Epidermal melanocyte (primary cell): ENCODE data around the gene ACOX1.

Experiments
- DNase-seq: peaks from one replicate; pipeline ENCODE4 v3.0.0; 2011; ENCODE audit warnings: low spot score; ENCODE audit not compliant: insufficient read length

The ACOX1 gene

GRCh38 chr17:75978938-75979704 lies at the start of gene ACOX1, which contains the start of gene TEN1:
ACOX1 (minus strand) TSS chr17:75979166; CDS start chr17:75979073, 93 bp downstream.
TEN1 (plus strand) TSS chr17:75979240; CDS start chr17:75986193, 6,953 bp downstream.
- DNase-seq, result peak; percentile 59

GRCh38 chr17:76027159-76027839 lies 48.3 kb upstream of the ACOX1 start, which contains the start of gene EVPL:
EVPL (minus strand) TSS chr17:76027306; CDS start chr17:76027198, 108 bp downstream.
- no peak for DNase-seq

GRCh38 chr17:76026714-76027158 lies 47.8 kb upstream of the ACOX1 start:
- no peak for DNase-seq

DNA sequence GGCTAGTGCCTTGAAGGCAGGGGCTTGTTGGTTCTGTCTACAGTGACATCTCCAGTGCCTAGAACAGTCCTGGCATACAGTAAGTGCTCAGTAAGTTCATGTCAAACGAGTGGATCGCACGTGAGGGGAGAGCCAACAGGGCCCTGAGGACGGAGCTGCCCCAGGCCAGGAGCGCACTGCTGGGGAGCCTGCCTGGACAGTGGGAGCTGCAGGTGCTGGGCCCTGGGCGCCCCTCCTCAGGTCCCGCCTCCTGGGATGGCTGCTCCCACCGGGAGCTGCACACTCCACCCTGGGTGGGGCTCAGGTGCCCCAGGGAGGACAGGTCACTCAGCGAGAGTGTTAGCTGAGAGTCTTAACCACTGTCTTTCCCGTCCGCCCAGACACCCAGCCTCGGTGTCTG lies 46.3 kb upstream of the ACOX1 start:
- no peak for DNase-seq

GRCh38 chr17:76024353-76024752 lies 45.4 kb upstream of the ACOX1 start:
- DNase-seq, result no peak

DNA sequence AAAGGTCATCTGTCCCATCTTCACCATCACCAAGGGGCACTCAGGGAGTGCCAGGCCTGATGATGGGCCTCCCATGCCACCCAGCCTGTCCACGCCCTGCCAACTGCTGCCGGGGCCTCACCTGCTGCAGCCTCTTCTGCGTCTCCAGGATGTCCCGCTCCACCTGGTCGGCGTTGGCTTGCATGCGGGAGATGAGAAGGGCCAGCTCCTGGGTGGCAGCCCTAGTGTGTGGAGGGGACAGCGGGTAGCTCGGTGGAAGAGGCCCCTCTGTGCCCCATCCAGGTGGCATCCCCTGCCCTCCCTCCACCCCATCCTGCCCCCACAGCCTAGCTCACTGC lies 44.9 kb upstream of the ACOX1 start:
- no peak for DNase-seq

DNA sequence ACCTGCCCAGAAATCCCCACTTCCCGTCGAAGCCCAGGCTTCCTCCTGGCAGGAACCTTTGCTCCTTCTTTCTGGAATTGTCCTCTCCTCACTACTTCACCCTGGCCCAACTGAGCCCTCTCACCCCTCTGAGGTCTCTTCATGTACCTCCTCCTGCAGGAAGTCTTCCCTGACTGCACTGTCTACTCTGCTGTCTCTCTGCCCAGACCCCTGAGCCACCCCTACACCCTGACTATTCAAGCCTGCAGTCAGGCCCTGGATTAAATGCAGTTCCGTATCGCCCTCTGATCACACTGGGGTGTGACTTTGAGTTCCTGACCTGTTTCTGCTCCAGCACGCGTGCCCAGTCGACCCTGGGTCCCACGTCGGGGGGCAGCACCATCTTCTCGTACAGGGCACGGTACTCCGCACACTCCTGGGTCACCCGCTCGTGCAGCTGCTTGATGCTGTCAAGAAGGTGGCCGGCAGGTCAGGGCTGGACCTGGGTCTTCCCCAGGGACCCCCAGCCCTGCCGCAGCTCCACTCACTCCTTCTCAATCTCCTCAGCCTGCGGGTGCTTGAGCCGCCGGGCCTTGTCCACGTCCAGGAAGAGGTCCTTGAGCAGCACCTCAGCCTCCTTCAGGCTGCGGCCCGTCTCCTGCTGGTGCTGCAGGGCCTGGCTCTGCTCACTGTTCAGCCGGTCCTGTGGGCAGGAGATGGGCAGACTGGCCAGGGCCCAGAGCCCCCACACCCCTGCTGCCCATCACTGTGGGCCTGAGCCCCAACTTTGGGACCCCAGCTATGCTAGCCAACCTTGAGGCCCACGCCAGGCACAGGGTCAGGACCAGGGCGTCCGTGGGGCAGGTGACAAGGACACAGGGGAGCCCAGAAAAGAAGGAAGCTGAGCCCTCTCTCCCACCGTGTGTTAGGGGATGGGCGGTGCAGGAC lies 44.3 kb upstream of the ACOX1 start:
- DNase-seq, result no peak

DNA sequence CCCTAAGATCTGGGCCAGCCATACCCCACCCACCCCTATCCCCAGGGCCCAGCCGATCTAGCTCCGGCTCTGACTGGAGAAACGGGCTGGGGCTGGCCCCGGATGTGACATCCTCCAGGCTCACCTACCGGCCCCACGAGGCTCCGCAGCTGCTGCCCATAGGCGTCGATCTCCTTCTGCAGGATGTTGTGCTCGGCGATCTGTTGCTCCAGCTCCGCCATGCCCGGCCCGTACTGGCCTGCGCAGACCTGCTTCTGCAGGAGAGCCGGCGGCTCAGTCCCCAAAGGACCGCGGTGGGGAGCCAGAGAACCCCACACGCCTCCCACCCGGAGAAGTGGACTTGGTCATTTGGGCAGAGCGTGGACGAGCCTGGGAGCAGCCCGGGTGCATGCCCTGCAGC lies 43.3 kb upstream of the ACOX1 start:
- DNase-seq, result no peak

GRCh38 chr17:76019833-76020467 lies 41.0 kb upstream of the ACOX1 start:
- no peak for DNase-seq

- no peak for DNase-seq
Observed at GRCh38 chr17:76018801-76019200, 39.8 kb upstream of the ACOX1 start.

- no peak for DNase-seq
Observed at GRCh38 chr17:76018340-76018680, 39.3 kb upstream of the ACOX1 start.

DNA sequence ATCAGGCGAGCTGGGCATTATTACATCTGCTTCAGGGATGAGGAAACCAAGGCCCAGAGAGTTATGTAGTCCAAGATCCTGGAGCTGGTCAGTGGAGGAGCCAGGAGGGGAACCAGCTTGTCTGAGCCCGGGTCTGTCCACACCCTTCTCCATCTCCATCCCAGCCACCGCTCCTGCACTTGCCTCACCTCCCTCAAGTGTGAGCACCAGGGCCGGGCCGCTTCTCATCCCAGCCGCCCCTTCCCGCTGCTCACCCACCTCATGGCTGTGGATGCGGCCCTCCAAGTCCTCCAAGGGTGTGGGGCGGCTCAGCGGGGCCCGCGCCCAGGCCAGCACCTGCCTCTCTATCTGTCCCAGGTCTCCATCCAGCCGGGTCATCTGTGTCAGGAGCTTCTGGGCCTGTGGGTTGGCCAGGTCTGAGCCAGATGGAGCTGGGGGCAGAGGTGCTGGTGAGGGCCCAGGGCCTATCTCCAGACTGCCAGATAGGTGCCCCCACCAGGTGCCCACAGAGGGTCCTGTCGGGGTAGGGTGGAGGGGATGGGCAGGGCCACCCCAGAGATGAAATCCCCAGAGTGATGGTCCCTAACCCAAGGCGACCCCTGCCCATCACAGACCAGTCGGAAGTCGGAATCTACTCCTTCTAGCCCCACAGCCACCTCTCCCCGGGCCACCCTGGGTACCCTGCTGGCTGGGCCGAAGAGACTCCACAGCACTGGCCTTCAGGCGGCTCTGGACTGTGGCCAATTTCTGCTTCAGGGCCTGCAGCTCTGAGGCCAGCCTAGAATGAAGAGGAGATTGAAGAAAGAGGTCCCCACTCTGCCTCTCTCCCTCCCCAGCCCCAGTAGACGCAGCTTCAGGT lies 38.7 kb upstream of the ACOX1 start:
- DNase-seq, result no peak

GRCh38 chr17:76014925-76015261 lies 35.9 kb upstream of the ACOX1 start:
- no peak for DNase-seq

- DNase-seq, result peak; percentile 91
Observed at GRCh38 chr17:76014100-76014924, 35.3 kb upstream of the ACOX1 start.

DNA sequence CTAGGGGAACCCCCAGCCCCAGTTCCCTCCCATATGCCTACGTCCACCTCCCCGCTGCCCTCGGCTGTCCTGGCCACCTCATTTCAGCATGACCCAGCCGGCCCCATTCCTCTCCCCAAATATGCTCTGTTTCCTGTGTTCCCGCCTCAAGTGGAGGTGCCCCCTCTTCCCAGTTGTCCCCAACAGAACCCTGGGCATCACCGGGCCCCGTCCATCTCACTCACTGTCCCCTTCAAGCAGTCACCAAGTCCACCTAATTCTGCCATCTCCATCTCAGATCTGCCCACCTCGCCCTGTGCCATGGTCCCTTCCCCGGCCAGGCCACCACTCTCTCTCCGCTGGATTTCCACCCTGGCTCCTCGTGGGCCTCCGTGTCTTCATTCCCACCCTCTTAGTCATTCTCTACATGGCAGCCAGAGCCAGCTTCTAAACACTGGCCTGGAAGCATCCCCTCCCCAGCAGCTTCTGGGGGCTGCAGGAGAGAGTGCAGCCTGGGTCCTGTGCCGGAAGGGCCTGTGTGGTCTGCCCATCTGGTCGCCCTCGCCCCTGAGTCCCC lies 34.5 kb upstream of the ACOX1 start:
- no peak for DNase-seq

- DNase-seq, result no peak
Observed at GRCh38 chr17:76011951-76012350, 33.0 kb upstream of the ACOX1 start.

- DNase-seq, result no peak
Observed at GRCh38 chr17:76009969-76010661, 31.1 kb upstream of the ACOX1 start.

- no peak for DNase-seq
Observed at GRCh38 chr17:76009447-76009846, 30.5 kb upstream of the ACOX1 start.
